ENCODE measurements around the gene PCNX2. TPM values are rescaled to one million over a fixed set of nuclear protein-coding genes. Genes with fewer than 3 reads are reported as not detected.

The PCNX2 gene
- total and polyA plus RNA-seq, 9 donors, result 5.7 to 26.0 (median 18.9) TPM

DNA sequence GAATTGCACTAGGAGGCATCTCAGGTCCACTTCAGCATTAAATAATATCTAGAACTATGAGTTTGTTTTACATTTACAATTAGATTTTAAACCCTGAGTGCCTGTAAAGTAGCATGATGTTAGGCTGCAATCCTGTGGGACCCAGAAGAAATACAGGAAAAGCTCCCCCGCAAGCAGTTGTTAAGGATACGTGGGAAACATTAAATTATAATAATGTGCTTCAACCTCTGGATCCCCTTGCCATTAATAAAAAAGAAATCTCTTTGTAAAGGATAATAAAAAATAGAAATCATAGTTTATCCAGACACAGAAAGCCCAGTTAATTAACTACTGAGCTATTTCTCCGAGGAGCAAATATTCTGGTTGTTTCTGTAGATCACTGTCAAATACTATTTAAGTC is 106.0 kb downstream of the PCNX2 start:
- no peaks in the 10 kb centered on the region for H3K4me1 ChIP-seq (ENCODE audit: insufficient read depth)
- DNase-seq, result no peak
- intact Hi-C loops (cut with DNase I), result no loop called here
- H3K9me3 ChIP-seq, result no peaks in the 10 kb centered on the region
- TF ChIP-seq POLR2A (IDR thresholded peaks at IDR 0.05) (no peak), EP300 (IDR thresholded peaks at IDR 0.05) (no peak)
- TF ChIP-seq, protein P1, sequence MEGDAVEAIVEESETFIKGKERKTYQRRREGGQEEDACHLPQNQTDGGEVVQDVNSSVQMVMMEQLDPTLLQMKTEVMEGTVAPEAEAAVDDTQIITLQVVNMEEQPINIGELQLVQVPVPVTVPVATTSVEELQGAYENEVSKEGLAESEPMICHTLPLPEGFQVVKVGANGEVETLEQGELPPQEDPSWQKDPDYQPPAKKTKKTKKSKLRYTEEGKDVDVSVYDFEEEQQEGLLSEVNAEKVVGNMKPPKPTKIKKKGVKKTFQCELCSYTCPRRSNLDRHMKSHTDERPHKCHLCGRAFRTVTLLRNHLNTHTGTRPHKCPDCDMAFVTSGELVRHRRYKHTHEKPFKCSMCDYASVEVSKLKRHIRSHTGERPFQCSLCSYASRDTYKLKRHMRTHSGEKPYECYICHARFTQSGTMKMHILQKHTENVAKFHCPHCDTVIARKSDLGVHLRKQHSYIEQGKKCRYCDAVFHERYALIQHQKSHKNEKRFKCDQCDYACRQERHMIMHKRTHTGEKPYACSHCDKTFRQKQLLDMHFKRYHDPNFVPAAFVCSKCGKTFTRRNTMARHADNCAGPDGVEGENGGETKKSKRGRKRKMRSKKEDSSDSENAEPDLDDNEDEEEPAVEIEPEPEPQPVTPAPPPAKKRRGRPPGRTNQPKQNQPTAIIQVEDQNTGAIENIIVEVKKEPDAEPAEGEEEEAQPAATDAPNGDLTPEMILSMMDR (IDR thresholded peaks at IDR 0.05), result no peak
- no peak overlapping the region for H3K27ac ChIP-seq
- H3K27me3 ChIP-seq, result no peaks in the 10 kb centered on the region
- H3K4me3 ChIP-seq, result no peak overlapping the region
- H3K36me3 ChIP-seq, result no peaks in the 10 kb centered on the region
- WGBS, 3 donors, result 73 to 88% (median 77%) methylated on average over 3 of the region's 3 CpGs

DNA sequence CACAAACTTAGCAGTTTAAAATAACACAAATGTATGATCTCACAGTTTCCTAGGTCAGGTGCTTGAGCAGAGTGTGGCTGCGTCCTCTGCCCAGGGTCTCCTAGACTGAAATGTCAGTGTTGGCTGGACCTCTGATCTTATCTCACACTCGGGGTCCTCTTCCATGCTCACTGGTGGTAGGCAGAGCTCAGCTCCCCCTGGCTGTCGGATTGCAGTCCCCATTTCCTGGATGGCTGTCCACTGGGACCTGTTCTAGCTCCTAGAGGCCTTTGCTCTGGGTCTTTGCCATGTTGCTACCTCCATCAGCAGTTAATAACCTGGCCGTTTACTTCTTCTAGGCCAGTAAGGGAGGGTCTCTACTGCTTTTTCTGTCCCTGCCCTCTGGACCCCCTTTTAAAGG is 107.5 kb downstream of the PCNX2 start:
- no peaks in the 10 kb centered on the region for H3K36me3 ChIP-seq
- WGBS, 3 donors, result 89 to 93% (median 92%) methylated on average over 4 of the region's 4 CpGs

DNA sequence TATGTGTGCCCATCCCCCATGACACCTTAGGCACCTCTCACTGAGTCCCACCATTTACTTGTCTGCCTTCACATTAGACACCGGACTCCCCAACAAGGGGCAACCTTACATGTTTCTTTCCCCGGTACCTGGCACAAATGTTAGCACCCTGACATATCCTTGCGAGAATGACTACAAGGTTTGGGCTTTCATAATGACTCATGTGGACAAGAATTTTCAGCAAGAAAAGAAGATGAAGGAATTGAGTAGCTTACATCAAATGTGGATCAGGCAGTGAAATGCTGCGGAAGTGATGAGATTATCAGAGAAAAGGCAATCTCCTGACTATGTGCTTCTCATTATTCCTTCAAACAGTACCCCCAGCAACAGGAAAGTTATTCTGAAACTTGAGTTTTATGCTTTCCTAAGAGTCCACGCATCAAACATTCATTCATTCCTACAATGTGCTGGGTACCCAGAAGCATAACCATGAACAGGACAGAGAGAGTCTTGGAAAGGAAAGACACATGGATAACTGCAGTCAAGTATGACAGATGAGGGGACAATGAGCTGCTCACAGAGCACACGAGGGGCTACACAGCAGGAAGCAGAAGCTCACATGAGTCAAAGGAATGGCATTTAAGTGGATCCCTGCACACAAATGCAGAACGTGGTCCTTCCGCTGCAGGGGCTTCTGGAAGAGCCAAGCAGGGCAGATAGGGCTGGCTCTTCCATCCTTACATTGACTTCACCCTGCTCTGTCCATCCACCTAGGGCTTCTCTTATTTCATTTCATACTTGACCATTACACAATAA is 112.1 kb downstream of the PCNX2 start:
- intact Hi-C loops (cut with DNase I), result no loop called here
- H3K9me3 ChIP-seq, result no peaks in the 10 kb centered on the region
- H3K27me3 ChIP-seq, result no peaks in the 10 kb centered on the region
- TF ChIP-seq EP300 (IDR thresholded peaks at IDR 0.05) (no peak), POLR2A (IDR thresholded peaks at IDR 0.05) (no peak)
- TF ChIP-seq, protein P1 (IDR thresholded peaks at IDR 0.05), result no peak
- no peaks in the 10 kb centered on the region for H3K36me3 ChIP-seq
- no peaks in the 10 kb centered on the region for H3K4me1 ChIP-seq (ENCODE audit: insufficient read depth)
- no peak for DNase-seq
- no peak overlapping the region for H3K27ac ChIP-seq
- no peak overlapping the region for H3K4me3 ChIP-seq
- WGBS, 3 donors, result 88 to 90% (median 89%) methylated on average over 8 of the region's 8 CpGs

More for the DNA sequence above, 107.5 kb downstream of the PCNX2 start:
- intact Hi-C loops (cut with DNase I), result no loop called here
- H3K27me3 ChIP-seq, result no peaks in the 10 kb centered on the region
- H3K9me3 ChIP-seq, result no peaks in the 10 kb centered on the region
- no peak overlapping the region for H3K27ac ChIP-seq
- no peak for DNase-seq
- no peak overlapping the region for H3K4me3 ChIP-seq
- TF ChIP-seq EP300 (IDR thresholded peaks at IDR 0.05) (no peak), POLR2A (IDR thresholded peaks at IDR 0.05) (no peak)
- TF ChIP-seq, protein P1 (IDR thresholded peaks at IDR 0.05), result no peak
- H3K4me1 ChIP-seq (ENCODE audit: insufficient read depth), result no peaks in the 10 kb centered on the region

DNA sequence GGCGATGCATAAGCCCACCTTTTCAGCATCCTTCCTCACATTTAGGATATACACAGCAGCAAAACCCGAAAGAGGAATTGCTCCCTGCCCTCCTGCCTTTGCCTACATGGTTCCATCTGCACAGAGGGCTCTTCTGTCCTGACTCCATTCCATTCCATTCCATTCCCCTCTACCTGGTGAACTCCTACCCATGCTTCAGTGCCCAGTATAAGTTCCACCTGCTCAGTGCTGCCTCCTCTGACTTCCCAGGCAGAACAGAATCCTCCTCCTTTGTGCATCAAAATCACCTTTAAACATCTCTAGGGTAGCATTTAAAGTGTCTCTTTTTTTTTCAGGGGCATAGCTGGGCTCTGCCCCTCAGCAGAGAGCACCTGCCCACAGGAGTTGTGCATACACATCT is 112.9 kb downstream of the PCNX2 start:
- Histone ChIP-seq H3K27ac (no peak overlapping the region), H3K27me3 (no peaks in the 10 kb centered on the region), H3K9me3 (no peaks in the 10 kb centered on the region), H3K4me3 (no peak overlapping the region), H3K36me3 (no peaks in the 10 kb centered on the region), H3K4me1 (ENCODE audit: insufficient read depth) (no peaks in the 10 kb centered on the region)
- WGBS, 3 donors, result 97 to 98% (median 98%) methylated on average over 2 of the region's 2 CpGs
- TF ChIP-seq EP300 (IDR thresholded peaks at IDR 0.05), result no peak
- TF ChIP-seq POLR2A (IDR thresholded peaks at IDR 0.05), result no peak
- TF ChIP-seq, protein P1 (IDR thresholded peaks at IDR 0.05), result no peak
- intact Hi-C loops (cut with DNase I), result loop anchor here in 1 of 4 donors (1.0 kb wide), 1 partner anchor 25 kb away; no protein-coding TSS in a partner anchor
- no peak for DNase-seq
